H9 (cell line): Measurements from ENCODE around the gene KRT24. TPM values are rescaled to one million over a fixed set of nuclear protein-coding genes. Genes with fewer than 3 reads are reported as not detected.

ENCODE experiments used
- DNase-seq: peaks from one replicate; pipeline ENCODE4 v3.0.0-alpha.2; 2017
- H2AFZ ChIP-seq: one replicate; pipeline ENCODE4 v1.6.1; 2013; ENCODE audit warnings: mild to moderate bottlenecking, low read length, control low read depth, moderate library complexity
- H2AK5ac ChIP-seq: 2 replicates; pipeline ENCODE4 v1.6.1; 2013; ENCODE audit warnings: low read length, control low read depth, mixed read lengths; ENCODE audit not compliant: insufficient read length
- H2BK120ac ChIP-seq: one replicate; pipeline ENCODE4 v1.6.1; 2013; ENCODE audit warnings: low read depth, mild to moderate bottlenecking, low read length, control low read depth, inconsistent platforms; ENCODE audit not compliant: poor library complexity, severe bottlenecking
- H2BK12ac ChIP-seq: 2 replicates; pipeline ENCODE4 v1.6.1; 2013; ENCODE audit warnings: low read length, control low read depth, mixed read lengths, low read depth; ENCODE audit not compliant: insufficient read length
- H2BK15ac ChIP-seq: 2 replicates; pipeline ENCODE4 v1.6.1; 2013; ENCODE audit warnings: low read depth, low read length, control low read depth
- H2BK20ac ChIP-seq: one replicate; pipeline ENCODE4 v1.6.1; 2013; ENCODE audit warnings: low read depth, mild to moderate bottlenecking, low read length, control low read depth, inconsistent platforms; ENCODE audit not compliant: poor library complexity, severe bottlenecking
- H2BK5ac ChIP-seq: 2 replicates; pipeline ENCODE4 v1.6.1; 2013; ENCODE audit warnings: low read length, control low read depth, mixed read lengths; ENCODE audit not compliant: insufficient read length
- H3K14ac ChIP-seq: 2 replicates; pipeline ENCODE4 v1.6.1; 2013; ENCODE audit warnings: low read length, control low read depth; ENCODE audit not compliant: insufficient read depth
- H3K18ac ChIP-seq: 2 replicates; pipeline ENCODE4 v1.6.1; 2013; ENCODE audit warnings: low read depth, mild to moderate bottlenecking, mixed read lengths, low read length, control low read depth; ENCODE audit not compliant: insufficient read length
- H3K23ac ChIP-seq: 2 replicates; pipeline ENCODE4 v1.6.1; 2013; ENCODE audit warnings: low read length, control low read depth, mixed read lengths, low read depth; ENCODE audit not compliant: insufficient read length
- H3K23me2 ChIP-seq: 2 replicates; pipeline ENCODE4 v1.6.1; 2013; ENCODE audit warnings: low read depth, mild to moderate bottlenecking, mixed read lengths, low read length, control low read depth; ENCODE audit not compliant: insufficient read length, poor library complexity, severe bottlenecking
- H3K27ac ChIP-seq: 2 replicates; pipeline ENCODE4 v1.5.1; 2013; ENCODE audit warnings: low read length, control low read depth, mixed read lengths, low read depth; ENCODE audit not compliant: insufficient read length
- H3K27me3 ChIP-seq: 2 replicates; pipeline ENCODE4 v1.6.1; 2013; ENCODE audit warnings: low read length, control low read depth, inconsistent platforms; ENCODE audit not compliant: insufficient read depth
- H3K4ac ChIP-seq: 2 replicates; pipeline ENCODE4 v1.6.1; 2013; ENCODE audit warnings: low read depth, mild to moderate bottlenecking, control low read depth, inconsistent platforms, low read length, moderate library complexity
- H3K4me1 ChIP-seq: 2 replicates; pipeline ENCODE4 v1.6.1; 2013; ENCODE audit warnings: low read length, control low read depth, inconsistent platforms; ENCODE audit not compliant: insufficient read depth
- H3K4me2 ChIP-seq: 2 replicates; pipeline ENCODE4 v1.6.1; 2013; ENCODE audit warnings: low read length, control low read depth, mixed read lengths; ENCODE audit not compliant: insufficient read length, insufficient read depth
- H3K56ac ChIP-seq: 2 replicates; pipeline ENCODE4 v1.6.1; 2013; ENCODE audit warnings: low read depth, mild to moderate bottlenecking, mixed read lengths, low read length, control low read depth; ENCODE audit not compliant: insufficient read length
- H3K79me1 ChIP-seq: 2 replicates; pipeline ENCODE4 v1.6.1; 2013; ENCODE audit warnings: low read depth, mild to moderate bottlenecking, moderate library complexity, low read length, control low read depth, inconsistent platforms; ENCODE audit not compliant: insufficient read depth, poor library complexity, severe bottlenecking
- H3K79me2 ChIP-seq: 2 replicates; pipeline ENCODE4 v1.6.1; 2013; ENCODE audit warnings: low read length, control low read depth, inconsistent platforms; ENCODE audit not compliant: insufficient read depth
- H3K9ac ChIP-seq: 2 replicates; pipeline ENCODE4 v1.6.1; 2013; ENCODE audit warnings: low read length, control low read depth, mixed read lengths; ENCODE audit not compliant: insufficient read length; ENCODE audit errors: extremely low read depth
- H3K9me3 ChIP-seq: one replicate; pipeline ENCODE4 v1.6.1; 2013; ENCODE audit warnings: low read depth, low read length, inconsistent platforms; ENCODE audit not compliant: control insufficient read depth
- H3T11ph ChIP-seq: one replicate; pipeline ENCODE4 v1.6.1; 2013; ENCODE audit warnings: mild to moderate bottlenecking, low read length, control low read depth, inconsistent platforms
- H4K20me1 ChIP-seq: one replicate; pipeline ENCODE4 v1.6.1; 2013; ENCODE audit not compliant: control insufficient read depth, insufficient read length, insufficient read depth
- H4K5ac ChIP-seq: 2 replicates; pipeline ENCODE4 v1.6.1; 2013; ENCODE audit warnings: low read depth, mild to moderate bottlenecking, mixed read lengths, low read length, control low read depth; ENCODE audit not compliant: insufficient read length
- H4K8ac ChIP-seq: replicated peaks from 2 replicates; pipeline ENCODE4 v1.6.1; 2013; ENCODE audit warnings: low read length, control low read depth, mixed read lengths, low read depth; ENCODE audit not compliant: insufficient read length
- H4K91ac ChIP-seq: 2 replicates; pipeline ENCODE4 v1.6.1; 2013; ENCODE audit warnings: low read depth, mild to moderate bottlenecking, moderate library complexity, mixed read lengths, low read length, control low read depth; ENCODE audit not compliant: insufficient read length
- H3K27ac Mint-ChIP-seq, 3 experiments: 2 replicates in 2 of 3; 3 replicates in 1 of 3; pipeline ENCODE4 v1.8.0; 2020 to 2021; ENCODE audit warnings: mixed read lengths in 3 of 3, mild to moderate bottlenecking in 1 of 3, moderate library complexity in 1 of 3
- H3K27me3 Mint-ChIP-seq: 2 replicates; pipeline ENCODE4 v1.8.0; 2021; ENCODE audit warnings: low read depth, mild to moderate bottlenecking, moderate library complexity, mixed read lengths
- H3K36me3 Mint-ChIP-seq, 3 experiments: 2 replicates in 2 of 3; 3 replicates in 1 of 3; pipeline ENCODE4 v1.8.0; 2020 to 2021; ENCODE audit warnings: low read depth in 3 of 3, mixed read lengths in 3 of 3; ENCODE audit not compliant: insufficient read depth in 1 of 3
- H3K4me1 Mint-ChIP-seq, 2 experiments: 2 replicates each; pipeline ENCODE4 v1.8.0; 2020; ENCODE audit warnings: mixed read lengths in 2 of 2
- H3K4me3 Mint-ChIP-seq, 2 experiments: 2 replicates in 1 of 2; 3 replicates in 1 of 2; pipeline ENCODE4 v1.8.0; 2020 to 2021; ENCODE audit warnings: mild to moderate bottlenecking in 2 of 2, mixed read lengths in 2 of 2, moderate library complexity in 1 of 2
- H3K9me3 Mint-ChIP-seq, 2 experiments: 2 replicates in 1 of 2; 3 replicates in 1 of 2; pipeline ENCODE4 v1.8.0; 2020; ENCODE audit warnings: mild to moderate bottlenecking in 2 of 2, mixed read lengths in 2 of 2, moderate library complexity in 1 of 2
- CTCF ChIP-seq: fragments of 200-600 bp; sonication (generic); conservative IDR thresholded peaks from 3 replicates; pipeline ENCODE4 v1.8.0; 2021; ENCODE audit warnings: antibody characterized with exemption, mild to moderate bottlenecking
- WGBS: extraction: QIAGEN DNeasy Blood & Tissue Kit; methylation state at CpG from one replicate; pipeline ENCODE4 v1.1.7; 2013; ENCODE audit warnings: missing lambda C conversion rate, low lambda C conversion rate, mixed read lengths; ENCODE audit not compliant: insufficient read length; ENCODE audit errors: extremely low coverage; 5-methylcytosine and 5-hydroxymethylcytosine counted together
- total RNA-seq: library from RNA; stranded (reverse); gene quantifications from 2 replicates; pipeline ENCODE4 v1.2.1, GENCODE V29; 2021

The KRT24 gene
- total RNA-seq, 1 experiment from 2014 or later, result not detected

DNA sequence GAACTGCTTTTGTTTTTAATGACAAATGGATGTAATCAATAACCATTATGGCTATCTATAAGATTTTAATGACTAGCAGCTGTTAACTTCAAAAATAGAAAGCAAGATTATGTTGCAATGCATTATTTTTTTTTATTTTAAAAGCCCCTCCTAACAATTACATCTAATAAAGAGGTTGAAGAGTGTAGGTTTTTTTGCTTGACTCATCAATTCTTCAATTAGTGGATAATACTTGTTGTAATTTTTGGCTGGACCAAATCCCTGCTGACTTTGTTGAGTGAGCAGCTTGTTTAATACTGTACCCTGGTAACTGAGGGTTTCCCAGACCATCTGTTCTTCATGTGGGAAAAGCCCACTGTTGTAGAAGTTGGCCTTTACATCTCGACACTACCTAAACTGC, 27.4 kb upstream of the KRT24 start:
- H3K4me2 ChIP-seq, result no peak overlapping the region
- Mint-ChIP-seq H3K4me1 (no peaks in the 10 kb centered on the region), H3K4me3 (no peak overlapping the region), H3K9me3 (peaks cover 4 to 14% of the 10 kb centered on the region in 2 experiments; a peak in 4 of 5 replicates), H3K27me3 (peaks cover 17% of the 10 kb centered on the region), H3K27ac (no peak overlapping the region), H3K36me3 (no peaks in the 10 kb centered on the region)
- no peak overlapping the region for H2BK12ac ChIP-seq
- H3T11ph ChIP-seq, result no peak overlapping the region
- H3K23ac ChIP-seq, result no peak overlapping the region
- H3K79me1 ChIP-seq, result no peaks in the 10 kb centered on the region
- H3K9me3 ChIP-seq, result no peaks in the 10 kb centered on the region
- no peak overlapping the region for H2AK5ac ChIP-seq
- TF ChIP-seq CTCF, result no peak
- H3K4me1 ChIP-seq, result no peaks in the 10 kb centered on the region
- WGBS, result no CpG with 5 or more reads among the region's 1 CpG
- DNase-seq, result no peak
- no peaks in the 10 kb centered on the region for H3K79me2 ChIP-seq
- no peak overlapping the region for H2BK5ac ChIP-seq
- no peak overlapping the region for H2AFZ ChIP-seq
- no peak overlapping the region for H3K18ac ChIP-seq
- no peak overlapping the region for H2BK20ac ChIP-seq
- H3K56ac ChIP-seq, result no peak overlapping the region
- H3K27me3 ChIP-seq, result no peaks in the 10 kb centered on the region
- no peak overlapping the region for H2BK120ac ChIP-seq
- no peak overlapping the region for H3K14ac ChIP-seq
- no peaks in the 10 kb centered on the region for H4K20me1 ChIP-seq
- H3K9ac ChIP-seq, result no peak overlapping the region
- no peak overlapping the region for H4K8ac ChIP-seq
- no peak overlapping the region for H4K5ac ChIP-seq
- H3K4ac ChIP-seq, result no peak overlapping the region
- no peaks in the 10 kb centered on the region for H3K23me2 ChIP-seq
- no peak overlapping the region for H3K27ac ChIP-seq
- no peak overlapping the region for H2BK15ac ChIP-seq
- H4K91ac ChIP-seq, result no peak overlapping the region
